Neural cell (in vitro differentiated cells): ENCODE results near the gene LNP1.

ENCODE experiments used
- CTCF ChIP-seq: fragments of 450-650 bp; IDR thresholded peaks from 2 replicates; pipeline ENCODE4 v1.5.1; 2014; ENCODE audit warnings: antibody characterized with exemption, mild to moderate bottlenecking, moderate library complexity; ENCODE audit not compliant: poor library complexity, severe bottlenecking
- EP300 ChIP-seq: fragments of 450-650 bp; conservative IDR thresholded peaks from 2 replicates; pipeline ENCODE4 v1.6.1; 2014; ENCODE audit warnings: antibody characterized with exemption, mild to moderate bottlenecking, moderate library complexity; ENCODE audit not compliant: poor library complexity, severe bottlenecking
- EZH2 ChIP-seq: fragments of 200-600, 300-800 bp; shearing (Covaris generic), sonication (generic); IDR thresholded peaks from 2 replicates; pipeline ENCODE4 v1.6.1; 2014; ENCODE audit warnings: antibody characterized with exemption, low read length, borderline replicate concordance, mild to moderate bottlenecking; ENCODE audit not compliant: insufficient read depth, poor library complexity, severe bottlenecking
- POLR2AphosphoS5 ChIP-seq: IDR thresholded peaks from 2 replicates; pipeline ENCODE4 v1.6.1; 2012
- RAD21 ChIP-seq: fragments of 450-650 bp; conservative IDR thresholded peaks from 2 replicates; pipeline ENCODE4 v1.6.1; 2014; ENCODE audit warnings: antibody characterized with exemption, mild to moderate bottlenecking, moderate library complexity
- REST ChIP-seq: IDR thresholded peaks from 2 replicates; pipeline ENCODE4 v1.6.1; 2012; ENCODE audit warnings: borderline replicate concordance
- TAF1 ChIP-seq: IDR thresholded peaks from 2 replicates; pipeline ENCODE4 v1.6.1; 2012; ENCODE audit warnings: low read depth

GRCh38 chr3:100354850-100355249 is 46.5 kb upstream of the LNP1 start:
- TF ChIP-seq EZH2 (no peak), TAF1 (no peak), CTCF (no peak), EP300 (no peak), POLR2AphosphoS5 (no peak), RAD21 (no peak), REST (no peak)
